ENCODE measurements around the gene CALM3. TPM values are rescaled to one million over a fixed set of nuclear protein-coding genes. Genes with fewer than 3 reads are reported as not detected.
A peak's percentile ranks its signal among the peaks of the same experiment; 100 is the strongest.

Gene CALM3
- total RNA-seq, 4 donors from 2014 or later: 108 to 190 (median 155) TPM

DNA sequence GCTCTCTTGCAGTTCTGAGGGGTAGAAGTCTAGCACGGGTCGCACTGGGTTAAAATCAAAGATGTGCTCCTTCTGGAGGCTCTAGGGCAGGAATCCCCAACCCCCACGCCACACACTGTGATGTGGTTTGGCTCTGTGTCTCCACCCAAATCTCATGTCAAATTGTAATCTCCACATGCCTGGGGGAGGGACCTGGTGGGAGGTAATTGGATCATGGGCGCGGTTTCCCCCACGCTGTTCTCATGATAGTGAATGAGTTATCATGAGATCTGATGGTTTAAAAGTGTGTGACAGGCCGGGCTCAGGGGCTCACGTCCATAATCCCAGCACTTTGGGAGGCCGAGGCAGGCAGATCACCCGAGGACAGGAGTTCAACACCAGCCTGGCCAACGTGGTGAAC lies 26.6 kb upstream of the CALM3 start:
- Histone ChIP-seq H3K4me3 (replicated peaks in 1 of 3) (no peak overlapping the region), H3K27ac (no peak overlapping the region), H3K27me3 (no peaks in the 10 kb centered on the region), H3K9me3 (no peaks in the 10 kb centered on the region), H3K36me3 (no peaks in the 10 kb centered on the region), H3K4me1 (no peaks in the 10 kb centered on the region)
- no peak for TF ChIP-seq CTCF (IDR thresholded peaks at IDR 0.05)
- TF ChIP-seq POLR2A (IDR thresholded peaks at IDR 0.05): no peak
- DNase-seq: no peak
- 69 to 79% methylated on average over 11 of the region's 11 CpGs for WGBS, 2 donors
- intact Hi-C loops (cut with DNase I): no loop called here

- H3K4me3 ChIP-seq (replicated peaks in 1 of 3): no peak overlapping the region
- no peak for DNase-seq
- intact Hi-C loops (cut with DNase I): no loop called here
- no peaks in the 10 kb centered on the region for H3K36me3 ChIP-seq
- H3K27me3 ChIP-seq: no peaks in the 10 kb centered on the region
- no peaks in the 10 kb centered on the region for H3K9me3 ChIP-seq
- WGBS, 2 donors: 95% methylated on average over 4 of the region's 4 CpGs
- TF ChIP-seq CTCF (IDR thresholded peaks at IDR 0.05) (no peak), POLR2A (IDR thresholded peaks at IDR 0.05) (no peak)
- H3K4me1 ChIP-seq: no peaks in the 10 kb centered on the region
- no peak overlapping the region for H3K27ac ChIP-seq
These were observed 22.7 kb upstream of the CALM3 start for GRCh38 chr19:46578450-46578849.

GRCh38 chr19:46579361-46579879 lies 21.7 kb upstream of the CALM3 start:
- no peaks in the 10 kb centered on the region for H3K27me3 ChIP-seq
- peak in 2 of 6 experiments; percentile 21 to 43 for TF ChIP-seq CTCF (IDR thresholded peaks at IDR 0.05)
- TF ChIP-seq POLR2A (IDR thresholded peaks at IDR 0.05): no peak
- no peaks in the 10 kb centered on the region for H3K4me1 ChIP-seq
- H3K27ac ChIP-seq: no peak overlapping the region
- no peaks in the 10 kb centered on the region for H3K9me3 ChIP-seq
- no peak for DNase-seq
- WGBS, 2 donors: 48 to 51% methylated on average over 8 of the region's 8 CpGs
- no peaks in the 10 kb centered on the region for H3K36me3 ChIP-seq
- no peak overlapping the region for H3K4me3 ChIP-seq (replicated peaks in 1 of 3)
- intact Hi-C loops (cut with DNase I): no loop called here

GRCh38 chr19:46580247-46580646 lies 20.9 kb upstream of the CALM3 start:
- no peaks in the 10 kb centered on the region for H3K36me3 ChIP-seq
- H3K27ac ChIP-seq: no peak overlapping the region
- 85% methylated on average over 2 of the region's 2 CpGs for WGBS, 2 donors
- TF ChIP-seq CTCF (IDR thresholded peaks at IDR 0.05): no peak
- no peak for TF ChIP-seq POLR2A (IDR thresholded peaks at IDR 0.05)
- no peak overlapping the region for H3K4me3 ChIP-seq (replicated peaks in 1 of 3)
- H3K9me3 ChIP-seq: no peaks in the 10 kb centered on the region
- H3K27me3 ChIP-seq: no peaks in the 10 kb centered on the region
- no peak for DNase-seq
- no peaks in the 10 kb centered on the region for H3K4me1 ChIP-seq
- intact Hi-C loops (cut with DNase I): no loop called here

- H3K4me1 ChIP-seq: no peaks in the 10 kb centered on the region
- DNase-seq: no peak
- no peaks in the 10 kb centered on the region for H3K9me3 ChIP-seq
- H3K4me3 ChIP-seq (replicated peaks in 1 of 3): no peak overlapping the region
- no peaks in the 10 kb centered on the region for H3K27me3 ChIP-seq
- no peak for TF ChIP-seq POLR2A (IDR thresholded peaks at IDR 0.05)
- TF ChIP-seq CTCF (IDR thresholded peaks at IDR 0.05): no peak
- H3K36me3 ChIP-seq: no peaks in the 10 kb centered on the region
- no peak overlapping the region for H3K27ac ChIP-seq
- WGBS, 2 donors: 93 to 97% methylated on average over 1 of the region's 1 CpG
- intact Hi-C loops (cut with DNase I): no loop called here
These were observed 15.6 kb upstream of the CALM3 start for GRCh38 chr19:46585539-46585938.

Measured in thyroid gland (tissue), 4 donors.